Vagina (tissue), 2 donors: ENCODE results near the gene SLC23A2. TPM values are rescaled to one million over a fixed set of nuclear protein-coding genes. Genes with fewer than 3 reads are reported as not detected.
A peak's percentile ranks its signal among the peaks of the same experiment; 100 is the strongest.
"Not testable (repeated sequence)": the region's sequence is repeated elsewhere in the genome, so short reads cannot be mapped to it uniquely, and the experiment has no call there.

Experiments used
- DNase-seq, 2 donors: peaks; one replicate each; pipeline ENCODE4 v3.0.0-alpha.2; 2017; ENCODE audit errors: extremely low spot score in 2 of 2
- H3K27ac ChIP-seq: fragments of 200-600 bp; sonication (generic); one replicate; pipeline ENCODE4 v1.5.1; 2019
- H3K27me3 ChIP-seq: fragments of 200-600 bp; sonication (generic); one replicate; pipeline ENCODE4 v1.5.1; 2019
- H3K36me3 ChIP-seq, 2 donors: fragments of 200-600 bp; sonication (generic); one replicate each; pipeline ENCODE4 v1.5.1; 2017 to 2019
- H3K4me1 ChIP-seq: fragments of 200-600 bp; sonication (generic); one replicate; pipeline ENCODE4 v1.5.1; 2019
- H3K4me3 ChIP-seq, 2 donors: fragments of 200-600 bp; sonication (generic); 1 replicate in 1 of 2; 2 replicates in 1 of 2; pipeline ENCODE4 v1.5.1; 2016 to 2019
- H3K9me3 ChIP-seq: fragments of 200-600 bp; sonication (generic); one replicate; pipeline ENCODE4 v1.5.1; 2019
- POLR2A ChIP-seq, 2 donors: fragments of 450-650 bp; IDR thresholded peaks; one replicate each; pipeline ENCODE4 v1.6.1; 2017; ENCODE audit warnings: antibody characterized with exemption in 2 of 2, mild to moderate bottlenecking in 2 of 2, moderate library complexity in 2 of 2
- POLR2AphosphoS5 ChIP-seq, 2 donors: sonication (generic); formaldehyde crosslinking; IDR thresholded peaks; one replicate each; pipeline ENCODE4 v1.9.0; 2017; ENCODE audit warnings: antibody characterized with exemption in 2 of 2, mild to moderate bottlenecking in 2 of 2, low read depth in 1 of 2; ENCODE audit not compliant: insufficient read depth in 1 of 2
- intact Hi-C: fragments of 100-400 bp; cut with DNase I; formaldehyde crosslinking; loops from one replicate; pipeline ENCODE4 v1.15.1; 2023
- total RNA-seq: library from RNA; depleted of rRNA; stranded (reverse); fragments of >200 nt; gene quantifications from one replicate; pipeline ENCODE4 v1.2.3, GENCODE V29; 2016
- TF ChIP-seq, protein P1 (sequence below), 3 experiments: fragments of 450-650 bp in 2 of 3; fragments of 200-600 bp in 1 of 3; sonication (generic) in 1 of 3; IDR thresholded peaks; one replicate each; pipeline ENCODE4 v1.5.1; 2017 to 2019; ENCODE audit warnings: antibody characterized with exemption in 3 of 3, mild to moderate bottlenecking in 2 of 3, moderate library complexity in 2 of 3

Gene SLC23A2
- total RNA-seq, 1 donor from 2014 or later, result 14.7 TPM

DNA sequence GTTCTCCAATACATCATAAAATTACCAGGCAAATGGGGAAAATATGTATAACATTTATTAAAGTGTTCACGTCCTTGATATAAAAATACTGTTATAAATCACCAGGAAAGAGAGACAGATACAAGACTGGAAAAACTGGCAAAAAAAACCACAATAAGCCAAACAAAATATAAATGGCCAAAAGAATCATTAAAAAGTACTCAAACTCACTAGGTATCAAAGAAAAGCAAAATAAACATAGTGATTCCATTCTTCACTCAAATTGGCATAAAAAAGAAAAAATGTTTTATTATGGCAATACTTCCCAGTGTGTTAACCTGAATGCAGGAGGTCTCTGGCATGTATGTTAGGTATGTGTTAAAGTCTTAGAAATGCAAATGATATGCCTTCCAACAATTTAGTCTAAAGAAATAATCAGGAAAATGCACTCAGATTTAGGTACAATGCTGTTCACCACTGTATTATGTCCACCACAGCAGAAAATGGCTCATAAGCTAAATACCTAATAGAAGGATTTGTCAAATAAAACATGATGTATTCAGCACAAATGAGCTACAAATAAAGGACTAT is 21.4 kb downstream of the SLC23A2 start:
- H3K27me3 ChIP-seq, result no peaks in the 10 kb centered on the region
- DNase-seq, result no peak
- TF ChIP-seq, protein P1, sequence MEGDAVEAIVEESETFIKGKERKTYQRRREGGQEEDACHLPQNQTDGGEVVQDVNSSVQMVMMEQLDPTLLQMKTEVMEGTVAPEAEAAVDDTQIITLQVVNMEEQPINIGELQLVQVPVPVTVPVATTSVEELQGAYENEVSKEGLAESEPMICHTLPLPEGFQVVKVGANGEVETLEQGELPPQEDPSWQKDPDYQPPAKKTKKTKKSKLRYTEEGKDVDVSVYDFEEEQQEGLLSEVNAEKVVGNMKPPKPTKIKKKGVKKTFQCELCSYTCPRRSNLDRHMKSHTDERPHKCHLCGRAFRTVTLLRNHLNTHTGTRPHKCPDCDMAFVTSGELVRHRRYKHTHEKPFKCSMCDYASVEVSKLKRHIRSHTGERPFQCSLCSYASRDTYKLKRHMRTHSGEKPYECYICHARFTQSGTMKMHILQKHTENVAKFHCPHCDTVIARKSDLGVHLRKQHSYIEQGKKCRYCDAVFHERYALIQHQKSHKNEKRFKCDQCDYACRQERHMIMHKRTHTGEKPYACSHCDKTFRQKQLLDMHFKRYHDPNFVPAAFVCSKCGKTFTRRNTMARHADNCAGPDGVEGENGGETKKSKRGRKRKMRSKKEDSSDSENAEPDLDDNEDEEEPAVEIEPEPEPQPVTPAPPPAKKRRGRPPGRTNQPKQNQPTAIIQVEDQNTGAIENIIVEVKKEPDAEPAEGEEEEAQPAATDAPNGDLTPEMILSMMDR (IDR thresholded peaks at IDR 0.05), result no peak
- TF ChIP-seq POLR2AphosphoS5 (IDR thresholded peaks at IDR 0.05; ENCODE audit: insufficient read depth in 1 of 2, low read depth in 1 of 2), result no peak
- TF ChIP-seq POLR2A (IDR thresholded peaks at IDR 0.05), result no peak
- no peaks in the 10 kb centered on the region for H3K36me3 ChIP-seq
- H3K4me1 ChIP-seq, result peaks cover 10% of the 10 kb centered on the region
- intact Hi-C loops, result no loop called here
- no peak overlapping the region for H3K27ac ChIP-seq
- no peak overlapping the region for H3K4me3 ChIP-seq
- H3K9me3 ChIP-seq, result no peaks in the 10 kb centered on the region

DNA sequence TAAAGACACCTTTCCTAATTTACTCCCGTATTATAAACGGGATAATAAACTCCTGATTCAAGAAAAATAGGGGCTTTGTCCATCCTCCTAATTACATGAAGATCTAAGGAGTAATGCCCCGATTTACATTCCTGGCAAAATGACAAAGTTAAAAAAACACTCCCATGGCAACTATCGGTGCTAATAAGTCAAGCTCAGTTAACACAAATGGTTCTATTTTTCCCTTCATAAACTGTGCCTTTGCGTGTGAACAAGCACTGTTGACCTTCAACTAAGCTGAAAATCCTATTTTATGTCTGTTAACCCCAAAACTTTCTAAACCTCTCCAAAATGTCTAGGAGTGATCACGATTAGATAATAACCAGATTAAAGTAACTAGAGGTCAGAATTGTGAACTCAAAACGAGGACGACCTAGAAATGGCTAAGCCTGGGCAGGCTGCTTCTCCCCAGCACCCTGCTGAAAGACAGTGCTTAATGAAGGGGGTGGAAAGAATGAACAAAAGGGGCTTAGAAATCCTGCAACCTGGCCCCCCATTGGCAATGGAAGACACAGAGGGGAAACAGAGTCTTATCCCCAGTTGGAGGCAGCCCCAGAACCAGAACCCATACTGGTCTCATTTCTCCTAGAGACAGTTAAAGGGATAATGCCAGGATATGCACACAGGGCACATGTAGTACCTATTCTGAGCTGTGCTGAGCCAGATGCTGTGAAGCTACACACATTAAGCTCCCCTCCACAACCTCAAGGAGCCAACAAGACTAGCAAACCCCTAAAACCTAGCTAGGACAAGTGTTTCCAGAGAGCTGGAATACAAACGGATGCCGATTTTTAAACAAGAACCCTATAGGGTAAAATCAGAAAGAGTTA is 23.0 kb downstream of the SLC23A2 start:
- no peak overlapping the region for H3K4me3 ChIP-seq
- H3K36me3 ChIP-seq, result no peaks in the 10 kb centered on the region
- intact Hi-C loops, result no loop called here
- no peaks in the 10 kb centered on the region for H3K27me3 ChIP-seq
- peaks cover 26% of the 10 kb centered on the region for H3K4me1 ChIP-seq
- H3K9me3 ChIP-seq, result no peaks in the 10 kb centered on the region
- no peak for TF ChIP-seq POLR2AphosphoS5 (IDR thresholded peaks at IDR 0.05; ENCODE audit: insufficient read depth in 1 of 2, low read depth in 1 of 2)
- TF ChIP-seq, protein P1 (IDR thresholded peaks at IDR 0.05), result no peak
- no peak for TF ChIP-seq POLR2A (IDR thresholded peaks at IDR 0.05)
- H3K27ac ChIP-seq, result no peak overlapping the region
- no peak for DNase-seq

DNA sequence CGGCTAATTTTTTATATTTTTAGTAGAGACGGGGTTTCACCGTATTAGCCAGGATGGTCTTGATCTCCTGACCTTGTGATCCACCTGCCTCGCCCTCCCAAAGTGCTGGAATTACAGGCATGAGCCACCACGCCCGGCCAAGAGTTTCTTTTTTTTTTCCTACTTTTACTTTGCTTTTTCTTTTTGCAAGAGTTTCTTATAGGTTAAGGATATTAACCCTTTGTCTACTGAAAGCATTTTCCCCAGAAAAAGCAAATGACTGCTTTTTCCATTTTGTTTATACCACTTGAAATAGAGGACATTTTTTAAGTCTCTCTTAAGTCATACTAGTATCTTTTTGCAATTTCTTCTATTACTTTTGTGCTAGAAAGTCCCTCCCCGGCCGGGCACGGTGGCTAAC is 25.3 kb downstream of the SLC23A2 start:
- H3K27me3 ChIP-seq, intact Hi-C loops, H3K27ac ChIP-seq, H3K36me3 ChIP-seq, H3K9me3 ChIP-seq, H3K4me3 ChIP-seq, DNase-seq: not testable (repeated sequence)
- peaks cover 34% of the 10 kb centered on the region for H3K4me1 ChIP-seq

DNA sequence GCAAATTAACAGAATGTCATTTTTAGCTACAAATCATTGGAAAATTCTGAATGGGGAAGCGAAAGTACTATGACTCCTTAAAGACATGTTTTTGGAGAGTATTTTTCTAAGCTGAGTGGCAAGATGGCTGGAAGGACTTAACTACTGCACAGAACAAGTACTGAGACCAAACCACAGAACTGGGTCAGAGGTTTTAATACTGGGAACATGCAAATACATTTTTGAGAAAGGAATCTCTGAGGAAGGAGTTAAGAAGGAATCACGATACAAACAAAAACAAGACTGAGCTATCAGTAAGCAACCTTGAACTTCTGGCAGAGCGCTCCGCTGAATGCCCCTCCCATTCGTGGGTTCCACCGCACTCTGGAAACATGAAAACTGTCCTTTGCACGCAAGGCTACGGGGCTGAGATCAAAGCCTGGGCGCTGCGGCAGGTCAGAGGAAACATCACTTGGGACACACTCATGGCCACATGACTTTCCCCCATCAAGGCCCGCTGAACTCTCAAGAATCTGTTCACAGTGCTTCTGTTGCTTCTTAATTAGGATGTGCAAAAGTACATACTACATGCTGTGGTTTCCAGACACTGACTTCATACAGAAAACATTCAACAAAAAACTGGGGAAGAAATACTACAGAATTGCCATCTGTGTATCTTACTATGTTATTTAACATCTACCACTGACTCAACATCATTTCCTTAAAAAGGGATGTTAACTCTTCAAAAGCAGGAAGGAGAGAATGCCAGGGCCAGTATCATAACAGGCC is 27.8 kb downstream of the SLC23A2 start:
- Histone ChIP-seq H3K4me3 (peak overlapping the region; percentile 15 to 23), H3K27me3 (no peaks in the 10 kb centered on the region), H3K36me3 (peaks cover 0 to 23% of the 10 kb centered on the region in 2 donors), H3K9me3 (no peaks in the 10 kb centered on the region), H3K4me1 (peaks cover 32% of the 10 kb centered on the region), H3K27ac (peak overlapping the region; percentile 70)
- intact Hi-C loops, result no loop called here
- no peak for DNase-seq
- TF ChIP-seq, protein P1 (IDR thresholded peaks at IDR 0.05), result no peak
- TF ChIP-seq POLR2AphosphoS5 (IDR thresholded peaks at IDR 0.05; ENCODE audit: insufficient read depth in 1 of 2, low read depth in 1 of 2) (peak; percentile 22 to 42), POLR2A (IDR thresholded peaks at IDR 0.05) (no peak)

DNA sequence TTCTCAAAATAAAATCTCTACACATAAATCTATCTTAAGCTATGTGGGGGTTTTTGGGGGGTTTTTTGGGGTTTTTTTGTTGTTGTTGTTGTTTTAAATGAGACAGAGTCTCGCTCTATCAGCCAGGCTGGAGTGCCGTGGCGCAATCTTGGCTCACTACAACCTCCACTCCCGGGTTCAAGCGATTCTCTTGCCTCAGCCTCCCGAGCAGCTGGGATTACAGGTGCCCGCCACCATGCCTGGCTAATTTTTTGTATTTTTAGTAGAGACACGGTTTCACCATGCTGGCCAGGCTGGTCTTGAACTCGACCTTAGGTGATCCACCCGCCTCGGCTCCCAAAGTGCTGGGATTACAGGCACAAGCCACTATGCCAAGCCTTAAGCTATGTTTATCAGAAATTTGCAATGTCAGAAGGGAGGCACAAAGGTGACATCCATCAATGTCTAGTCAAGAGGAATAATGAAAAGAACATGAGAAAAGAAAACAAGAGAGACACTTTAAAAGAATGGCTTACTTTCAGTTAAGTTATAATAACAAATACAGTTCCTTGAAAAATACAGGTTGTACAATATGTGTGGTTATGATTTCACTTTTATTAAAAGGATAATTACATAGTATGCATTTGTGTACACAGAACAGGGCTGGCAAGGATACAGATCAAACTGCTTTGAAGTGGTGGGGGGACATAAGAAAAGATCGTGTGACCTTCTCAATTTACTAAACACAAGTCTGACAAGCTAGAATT is 28.6 kb downstream of the SLC23A2 start:
- Histone ChIP-seq H3K9me3 (no peaks in the 10 kb centered on the region), H3K4me1 (peaks cover 25% of the 10 kb centered on the region), H3K27ac (peak overlapping the region; percentile 70), H3K27me3 (no peaks in the 10 kb centered on the region), H3K4me3 (peak overlapping the region in 1 of 2 donors; percentile 23), H3K36me3 (peaks cover 0 to 27% of the 10 kb centered on the region in 2 donors)
- no peak for DNase-seq
- intact Hi-C loops, result no loop called here
- TF ChIP-seq, protein P1 (IDR thresholded peaks at IDR 0.05), result no peak
- TF ChIP-seq POLR2AphosphoS5 (IDR thresholded peaks at IDR 0.05; ENCODE audit: insufficient read depth in 1 of 2, low read depth in 1 of 2) (no peak), POLR2A (IDR thresholded peaks at IDR 0.05) (no peak)
